ENCODE measurements around the gene WSB2.

WSB2 gene

GRCh38 chr12:118068445-118068844 is 7.5 kb upstream of the WSB2 start (continued):
- no peak for TF ChIP-seq POU6F1 (CRISPR knock-in tag; IDR thresholded peaks at IDR 0.05; ENCODE audit: borderline replicate concordance, low read depth)
- TF ChIP-seq SNAI2 (CRISPR knock-in tag; IDR thresholded peaks at IDR 0.05): no peak
- no peak for TF ChIP-seq CSRNP3 (CRISPR knock-in tag; IDR thresholded peaks at IDR 0.05)
- no peak for TF ChIP-seq OSR1 (CRISPR knock-in tag; IDR thresholded peaks at IDR 0.05)
- no peak for TF ChIP-seq CSDC2 (CRISPR knock-in tag; IDR thresholded peaks at IDR 0.05)
- TF ChIP-seq CREB5 (CRISPR knock-in tag; IDR thresholded peaks at IDR 0.05; ENCODE audit: low read depth): no peak

DNA sequence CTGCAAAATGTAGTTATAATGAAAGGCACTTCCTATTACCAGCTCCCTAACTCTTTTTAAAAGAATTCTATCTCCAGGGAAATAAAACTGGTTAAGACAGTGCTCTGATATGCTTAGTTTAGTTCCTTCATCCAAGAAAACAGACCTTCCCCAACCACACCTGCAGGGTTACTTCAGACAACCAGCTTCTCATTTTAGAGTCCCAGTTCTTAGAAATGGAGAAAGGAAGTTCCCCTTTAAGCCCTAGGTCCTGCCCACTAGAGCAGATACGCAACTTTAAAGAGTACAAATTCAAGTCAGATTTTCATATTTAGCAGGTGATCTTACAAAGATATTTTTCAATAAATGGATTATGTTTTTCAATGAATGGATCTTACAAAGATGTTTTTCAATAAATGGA is 4.4 kb upstream of the WSB2 start:
- ATAC-seq: no peak
- TF ChIP-seq CREB5 (CRISPR knock-in tag; IDR thresholded peaks at IDR 0.05; ENCODE audit: low read depth): no peak
- no peak for TF ChIP-seq GLIS3 (CRISPR knock-in tag; IDR thresholded peaks at IDR 0.05)
- no peak for TF ChIP-seq TSHZ2 (CRISPR knock-in tag; IDR thresholded peaks at IDR 0.05)
- no peak for TF ChIP-seq PPARA (CRISPR knock-in tag; IDR thresholded peaks at IDR 0.05; ENCODE audit: borderline replicate concordance)
- TF ChIP-seq ZNF565 (CRISPR knock-in tag; conservative IDR thresholded peaks at IDR 0.05; ENCODE audit: low read depth): no peak
- TF ChIP-seq RARB (CRISPR knock-in tag; IDR thresholded peaks at IDR 0.05): no peak
- TF ChIP-seq, protein P1, sequence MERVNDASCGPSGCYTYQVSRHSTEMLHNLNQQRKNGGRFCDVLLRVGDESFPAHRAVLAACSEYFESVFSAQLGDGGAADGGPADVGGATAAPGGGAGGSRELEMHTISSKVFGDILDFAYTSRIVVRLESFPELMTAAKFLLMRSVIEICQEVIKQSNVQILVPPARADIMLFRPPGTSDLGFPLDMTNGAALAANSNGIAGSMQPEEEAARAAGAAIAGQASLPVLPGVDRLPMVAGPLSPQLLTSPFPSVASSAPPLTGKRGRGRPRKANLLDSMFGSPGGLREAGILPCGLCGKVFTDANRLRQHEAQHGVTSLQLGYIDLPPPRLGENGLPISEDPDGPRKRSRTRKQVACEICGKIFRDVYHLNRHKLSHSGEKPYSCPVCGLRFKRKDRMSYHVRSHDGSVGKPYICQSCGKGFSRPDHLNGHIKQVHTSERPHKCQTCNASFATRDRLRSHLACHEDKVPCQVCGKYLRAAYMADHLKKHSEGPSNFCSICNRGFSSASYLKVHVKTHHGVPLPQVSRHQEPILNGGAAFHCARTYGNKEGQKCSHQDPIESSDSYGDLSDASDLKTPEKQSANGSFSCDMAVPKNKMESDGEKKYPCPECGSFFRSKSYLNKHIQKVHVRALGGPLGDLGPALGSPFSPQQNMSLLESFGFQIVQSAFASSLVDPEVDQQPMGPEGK (CRISPR knock-in tag; IDR thresholded peaks at IDR 0.05; ENCODE audit: borderline replicate concordance): no peak
- no peak for TF ChIP-seq CSDC2 (CRISPR knock-in tag; IDR thresholded peaks at IDR 0.05)
- TF ChIP-seq POU6F1 (CRISPR knock-in tag; IDR thresholded peaks at IDR 0.05; ENCODE audit: borderline replicate concordance, low read depth): no peak
- no peak for TF ChIP-seq ESRRG (CRISPR knock-in tag; IDR thresholded peaks at IDR 0.05)
- no peak for TF ChIP-seq TCF4 (CRISPR knock-in tag; IDR thresholded peaks at IDR 0.05; ENCODE audit: borderline replicate concordance)

DNA sequence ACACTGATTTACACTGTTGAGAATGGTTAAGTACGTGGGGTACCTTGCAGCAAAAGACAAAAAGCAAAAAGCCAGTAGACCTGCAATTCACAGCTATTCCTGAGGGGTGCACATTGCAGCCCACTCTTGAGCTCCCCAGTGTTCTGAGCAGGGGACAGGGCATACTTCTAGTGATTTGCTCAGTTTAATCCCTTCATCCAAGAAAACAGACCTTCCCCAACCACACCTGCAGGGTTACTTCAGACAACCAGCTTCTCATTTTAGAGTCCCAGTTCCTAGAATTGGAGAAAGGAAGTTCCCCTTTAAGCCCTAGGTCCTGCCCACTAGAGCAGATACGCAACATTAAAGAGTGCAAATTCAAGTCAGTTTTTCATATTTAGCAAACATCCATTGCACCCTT is 3.6 kb upstream of the WSB2 start:
- no peak for ATAC-seq
- TF ChIP-seq TSHZ2 (CRISPR knock-in tag; IDR thresholded peaks at IDR 0.05): no peak
- no peak for TF ChIP-seq CSRNP3 (CRISPR knock-in tag; IDR thresholded peaks at IDR 0.05)
- TF ChIP-seq TOX (CRISPR knock-in tag; IDR thresholded peaks at IDR 0.05; ENCODE audit: borderline replicate concordance): no peak
- no peak for TF ChIP-seq SNAI2 (CRISPR knock-in tag; IDR thresholded peaks at IDR 0.05)
- no peak for TF ChIP-seq POU6F1 (CRISPR knock-in tag; IDR thresholded peaks at IDR 0.05; ENCODE audit: borderline replicate concordance, low read depth)
- no peak for TF ChIP-seq ISL1 (CRISPR knock-in tag; IDR thresholded peaks at IDR 0.05)
